Measurements from ENCODE around the gene HDGFL3. TPM values are rescaled to one million over a fixed set of nuclear protein-coding genes. Genes with fewer than 3 reads are reported as not detected.

The HDGFL3 gene
- total and polyA plus RNA-seq, 2 donors from 2014 or later = 13.9 to 40.1 TPM

DNA sequence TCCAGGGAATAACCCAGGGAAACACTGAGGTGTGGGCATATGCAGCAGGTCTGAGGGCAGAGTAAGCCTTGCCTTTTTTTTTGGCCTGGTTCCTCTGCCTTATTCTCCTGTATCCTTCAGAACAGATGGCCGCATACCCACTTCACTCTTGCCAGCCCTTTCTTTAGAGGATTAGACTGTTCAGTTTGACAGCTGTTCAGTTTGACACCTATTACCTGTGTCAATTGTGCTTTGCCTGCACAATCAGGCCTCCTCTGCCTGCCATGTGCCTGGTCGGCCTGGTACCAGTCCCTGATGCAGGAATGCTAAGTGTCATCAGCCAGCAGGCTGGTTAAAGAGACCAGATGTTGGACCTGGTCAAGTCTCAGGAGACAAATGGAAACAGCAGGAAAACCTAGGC is 77.8 kb downstream of the HDGFL3 start:
- DNase-seq = no peak
- intact Hi-C loops (cut with DNase I) = no loop called here
- H3K36me3 ChIP-seq (ENCODE audit: control insufficient read depth in 2 of 3, insufficient read depth in 3 of 3, low read length in 3 of 3) = no peaks in the 10 kb centered on the region
- no peaks in the 10 kb centered on the region for H3K27me3 ChIP-seq (ENCODE audit: control insufficient read depth, insufficient read depth, low read length)
- H3K27ac ChIP-seq (ENCODE audit: low read depth in 2 of 2, low read length in 2 of 2) = no peak overlapping the region
- no peaks in the 10 kb centered on the region for H3K9me3 ChIP-seq (ENCODE audit: control insufficient read depth in 2 of 3, insufficient read depth in 1 of 3, low read length in 3 of 3)
- no peak overlapping the region for H3K9ac ChIP-seq (ENCODE audit: low read length in 3 of 3)
- H3K4me3 ChIP-seq (ENCODE audit: low read length in 3 of 3) = no peak overlapping the region
- TF ChIP-seq, protein P1, sequence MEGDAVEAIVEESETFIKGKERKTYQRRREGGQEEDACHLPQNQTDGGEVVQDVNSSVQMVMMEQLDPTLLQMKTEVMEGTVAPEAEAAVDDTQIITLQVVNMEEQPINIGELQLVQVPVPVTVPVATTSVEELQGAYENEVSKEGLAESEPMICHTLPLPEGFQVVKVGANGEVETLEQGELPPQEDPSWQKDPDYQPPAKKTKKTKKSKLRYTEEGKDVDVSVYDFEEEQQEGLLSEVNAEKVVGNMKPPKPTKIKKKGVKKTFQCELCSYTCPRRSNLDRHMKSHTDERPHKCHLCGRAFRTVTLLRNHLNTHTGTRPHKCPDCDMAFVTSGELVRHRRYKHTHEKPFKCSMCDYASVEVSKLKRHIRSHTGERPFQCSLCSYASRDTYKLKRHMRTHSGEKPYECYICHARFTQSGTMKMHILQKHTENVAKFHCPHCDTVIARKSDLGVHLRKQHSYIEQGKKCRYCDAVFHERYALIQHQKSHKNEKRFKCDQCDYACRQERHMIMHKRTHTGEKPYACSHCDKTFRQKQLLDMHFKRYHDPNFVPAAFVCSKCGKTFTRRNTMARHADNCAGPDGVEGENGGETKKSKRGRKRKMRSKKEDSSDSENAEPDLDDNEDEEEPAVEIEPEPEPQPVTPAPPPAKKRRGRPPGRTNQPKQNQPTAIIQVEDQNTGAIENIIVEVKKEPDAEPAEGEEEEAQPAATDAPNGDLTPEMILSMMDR (IDR thresholded peaks at IDR 0.05; ENCODE audit: borderline replicate concordance, extremely low read depth, insufficient read depth) = no peak
- no peak for FAIRE-seq
- no peaks in the 10 kb centered on the region for H3K4me1 ChIP-seq (ENCODE audit: control insufficient read depth in 2 of 3, insufficient read depth in 2 of 3, low read depth in 1 of 3, low read length in 3 of 3)

DNA sequence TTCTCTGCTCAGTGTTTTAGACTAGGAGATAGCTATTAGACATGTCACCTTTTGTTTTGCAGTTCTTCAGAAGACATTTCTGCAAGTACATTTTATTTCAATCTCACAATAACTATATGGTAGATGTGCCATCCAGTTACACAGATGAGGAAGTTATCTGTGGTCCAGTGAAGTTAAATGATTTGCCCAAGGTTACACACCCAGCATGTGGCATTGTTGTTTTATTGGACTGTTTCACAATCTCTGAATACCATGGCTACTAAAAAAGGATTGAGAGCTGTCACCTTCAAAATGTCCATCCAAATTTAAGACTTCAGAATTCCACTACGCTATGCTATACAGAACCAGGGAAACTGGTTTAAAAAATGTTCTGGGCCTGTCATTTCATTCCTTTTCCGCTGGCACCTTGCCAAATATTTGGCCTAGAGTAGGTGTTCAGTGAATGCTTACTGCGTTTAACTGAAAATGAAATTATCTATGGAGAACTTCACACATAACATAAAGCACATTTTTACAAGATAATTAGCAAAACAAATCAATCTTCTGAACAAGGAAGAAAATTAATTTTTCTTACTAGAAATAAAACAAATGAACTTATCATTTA is 80.0 kb downstream of the HDGFL3 start:
- H3K4me1 ChIP-seq (ENCODE audit: control insufficient read depth in 2 of 3, insufficient read depth in 2 of 3, low read depth in 1 of 3, low read length in 3 of 3) = no peaks in the 10 kb centered on the region
- no peak overlapping the region for H3K27ac ChIP-seq (ENCODE audit: low read depth in 2 of 2, low read length in 2 of 2)
- H3K4me3 ChIP-seq (ENCODE audit: low read length in 3 of 3) = no peak overlapping the region
- no peaks in the 10 kb centered on the region for H3K9me3 ChIP-seq (ENCODE audit: control insufficient read depth in 2 of 3, insufficient read depth in 1 of 3, low read length in 3 of 3)
- intact Hi-C loops (cut with DNase I) = no loop called here
- no peak overlapping the region for H3K9ac ChIP-seq (ENCODE audit: low read length in 3 of 3)
- H3K27me3 ChIP-seq (ENCODE audit: control insufficient read depth, insufficient read depth, low read length) = no peaks in the 10 kb centered on the region
- TF ChIP-seq, protein P1 (IDR thresholded peaks at IDR 0.05; ENCODE audit: borderline replicate concordance, extremely low read depth, insufficient read depth) = no peak
- H3K36me3 ChIP-seq (ENCODE audit: control insufficient read depth in 2 of 3, insufficient read depth in 3 of 3, low read length in 3 of 3) = no peaks in the 10 kb centered on the region
- DNase-seq (no peak), FAIRE-seq (no peak)

DNA sequence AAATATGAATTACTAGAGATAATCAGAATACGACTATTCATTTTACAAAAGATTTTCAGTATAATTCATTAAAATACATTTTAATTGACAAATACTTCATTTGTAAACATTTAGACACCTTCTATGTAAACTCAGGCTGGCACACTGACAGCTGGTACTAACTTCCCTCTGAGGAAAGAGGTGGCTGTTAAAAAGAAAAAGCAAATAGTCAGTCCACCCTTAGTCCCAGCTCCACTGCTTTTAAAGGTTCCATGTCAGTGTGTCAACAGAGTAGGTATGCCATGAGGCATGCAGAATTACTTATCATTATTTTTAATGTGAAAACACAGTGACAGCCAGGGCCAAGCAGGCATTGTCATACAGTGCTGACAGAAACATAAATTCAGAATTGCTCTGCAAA is 84.1 kb downstream of the HDGFL3 start:
- DNase-seq (no peak), FAIRE-seq (no peak)
- no peaks in the 10 kb centered on the region for H3K27me3 ChIP-seq (ENCODE audit: control insufficient read depth, insufficient read depth, low read length)
- H3K4me1 ChIP-seq (ENCODE audit: control insufficient read depth in 2 of 3, insufficient read depth in 2 of 3, low read depth in 1 of 3, low read length in 3 of 3) = no peaks in the 10 kb centered on the region
- intact Hi-C loops (cut with DNase I) = no loop called here
- no peak overlapping the region for H3K27ac ChIP-seq (ENCODE audit: low read depth in 2 of 2, low read length in 2 of 2)
- H3K9me3 ChIP-seq (ENCODE audit: control insufficient read depth in 2 of 3, insufficient read depth in 1 of 3, low read length in 3 of 3) = no peaks in the 10 kb centered on the region
- TF ChIP-seq, protein P1 (IDR thresholded peaks at IDR 0.05; ENCODE audit: borderline replicate concordance, extremely low read depth, insufficient read depth) = no peak
- H3K9ac ChIP-seq (ENCODE audit: low read length in 3 of 3) = no peak overlapping the region
- H3K36me3 ChIP-seq (ENCODE audit: control insufficient read depth in 2 of 3, insufficient read depth in 3 of 3, low read length in 3 of 3) = no peaks in the 10 kb centered on the region
- no peak overlapping the region for H3K4me3 ChIP-seq (ENCODE audit: low read length in 3 of 3)

Data from kidney (tissue), 14 donors.